Heart left ventricle (tissue), 16 donors: ENCODE results near the gene ACYP1. TPM values are rescaled to one million over a fixed set of nuclear protein-coding genes. Genes with fewer than 3 reads are reported as not detected.

Source experiments
- ATAC-seq, 4 donors: fragments of 200-7000 bp; cut with Tn5 transposase; one replicate each; pipeline ENCODE4 v1.9.1; 2020 to 2022; ENCODE audit warnings: moderate library complexity in 4 of 4, mild to moderate bottlenecking in 3 of 4, moderate number of reproducible peaks in 1 of 4
- DNase-seq, 5 donors: peaks; one replicate each; pipeline ENCODE4 v3.0.0-alpha.2; 2020
- H3K27ac ChIP-seq, 12 donors: fragments of 200-600 bp; sonication (generic) in 4 of 12; one replicate each; pipeline versions ENCODE4 v1.5.0 to v1.8.0; 2016 to 2022; ENCODE audit warnings: mild to moderate bottlenecking in 2 of 12
- H3K27me3 ChIP-seq, 9 donors: fragments of 200-600 bp; sonication (generic) in 2 of 9; one replicate each; pipeline versions ENCODE4 v1.5.1 to v1.8.0; 2016 to 2022; ENCODE audit warnings: mild to moderate bottlenecking in 3 of 9
- H3K36me3 ChIP-seq, 9 donors: fragments of 200-600 bp; sonication (generic) in 2 of 9; one replicate each; pipeline versions ENCODE4 v1.5.0 to v1.8.0; 2018 to 2022; ENCODE audit warnings: mild to moderate bottlenecking in 2 of 9
- H3K4me1 ChIP-seq, 12 donors: fragments of 200-600 bp; sonication (generic) in 4 of 12; one replicate each; pipeline versions ENCODE4 v1.5.0 to v1.8.0; 2016 to 2022; ENCODE audit warnings: mild to moderate bottlenecking in 3 of 12
- H3K4me3 ChIP-seq, 12 donors: fragments of 200-600 bp; sonication (generic) in 4 of 12; one replicate each; pipeline versions ENCODE4 v1.5.0 to v1.8.0; 2017 to 2022; ENCODE audit warnings: mild to moderate bottlenecking in 9 of 12, moderate library complexity in 4 of 12
- H3K9me3 ChIP-seq, 12 donors: fragments of 200-600 bp; sonication (generic) in 4 of 12; one replicate each; pipeline versions ENCODE4 v1.5.0 to v1.8.0; 2016 to 2022; ENCODE audit warnings: mild to moderate bottlenecking in 1 of 12
- CTCF ChIP-seq, 12 donors: fragments of 200-600 bp; sonication (generic) in 4 of 12; IDR thresholded peaks; one replicate each; pipeline versions ENCODE4 v1.5.0 to v1.8.0; 2018 to 2022; ENCODE audit warnings: antibody characterized with exemption in 12 of 12, mild to moderate bottlenecking in 5 of 12
- POLR2A ChIP-seq, 2 donors: fragments of 450-650 bp; IDR thresholded peaks; one replicate each; pipeline ENCODE4 v1.6.1; 2017; ENCODE audit warnings: antibody characterized with exemption in 2 of 2, mild to moderate bottlenecking in 2 of 2, moderate library complexity in 2 of 2
- WGBS, 4 donors: extraction: QIAGEN DNeasy Blood & Tissue Kit in 2 of 4; methylation state at CpG; one replicate each; pipeline versions ENCODE4 v1.1.5 to v1.1.7; 2013 to 2018; 5-methylcytosine and 5-hydroxymethylcytosine counted together
- intact Hi-C, 10 donors: fragments of 100-400 bp; cut with DNase I; formaldehyde crosslinking; loops; one replicate each; pipeline versions ENCODE4 v1.11.1 to v1.14.2; 2022
- polyA plus RNA-seq, 2 donors: library from polyadenylated mRNA; stranded (reverse); fragments of 200-250 nt; gene quantifications; one replicate each; pipeline ENCODE4 v1.2.3, GENCODE V29; 2013
- total RNA-seq, 9 donors: library from RNA; depleted of rRNA in 2 of 9; stranded (reverse); fragments of >200 nt in 2 of 9; fragmentation: NEBNext Ultra II Directional in 3 of 9; extraction: Animal tissue kit (Norgen Biotek cat#: 25700) in 3 of 9; gene quantifications; one replicate each; pipeline versions ENCODE4 v1.1.0 to v1.2.4, GENCODE V29; 2016 to 2023
- donor health status: ischemic (EF 13 %, LVEDD 7.1; RV severe dilation, severe dysfunction).
- donor health status: healthy with polysubstance abuse.
- donor health status: DM: no; HTN: yes; CAD: no.
- donor health status: DM: no; HTN: no; CAD: no.
- donor health status: ischemic (EF 25% LVEDD 6.9; RV normal size, moderate dysfunction).
- donor health status: ischemic (EF 25% LVEDD 5.7; RV mildly dilated, moderate dysfunction).
- donor health status: healthy.
- donor health status: DM: yes; HTN: yes; CAD: no.
- donor health status: ischemic (EF 35%, LVEDD 5.7; RV mildly dilated, moderate dysfunction).
- donor health status: nonischemic (EF 11% LVEDD 7.7; RV severe dilation, severe dysfunction).
- donor health status: DM: yes; HTN: yes; CAD: no.
- donor health status: PGD.
- donor health status: ischemic (EF 29% LVEDD 5.4; RV normal size, mild dysfunction).
- donor health status: nonischemic (EF 23%, LVEDD 6.1; RV moderate dilation, normal function).

ACYP1 gene
- total and polyA plus RNA-seq, 11 donors, result 6.7 to 20.0 (median 11.4) TPM

GRCh38 chr14:75060420-75060819 lies 3.4 kb downstream of the ACYP1 start:
- Histone ChIP-seq H3K36me3 (peaks cover 0 to 9% (median 0%) of the 10 kb centered on the region in 9 donors), H3K9me3 (peaks cover 0 to 5% (median 0%) of the 10 kb centered on the region in 12 donors), H3K4me1 (peaks cover 0 to 22% (median 14%) of the 10 kb centered on the region in 12 donors), H3K27ac (no peak overlapping the region), H3K4me3 (no peak overlapping the region), H3K27me3 (no peaks in the 10 kb centered on the region)
- 47 to 74% (median 60%) methylated on average over 2 of the region's 2 CpGs for WGBS, 4 donors
- no peak for TF ChIP-seq POLR2A (IDR thresholded peaks at IDR 0.05)
- TF ChIP-seq CTCF (IDR thresholded peaks at IDR 0.05), result no peak
- intact Hi-C loops, result loop anchor here in 1 of 10 donors (10.0 kb wide), 1 partner anchor 116 kb away; no protein-coding TSS in a partner anchor
- no peak for DNase-seq
- no peak for ATAC-seq

- TF ChIP-seq POLR2A (IDR thresholded peaks at IDR 0.05), result no peak
- TF ChIP-seq CTCF (IDR thresholded peaks at IDR 0.05), result no peak
- no peak for DNase-seq
- H3K27ac ChIP-seq, result no peak overlapping the region
- intact Hi-C loops, result loop anchor here in 1 of 10 donors (10.0 kb wide), 1 partner anchor 115 kb away; no protein-coding TSS in a partner anchor
- 81 to 91% (median 85%) methylated on average over 2 of the region's 2 CpGs for WGBS, 4 donors
- peaks cover 0 to 9% (median 0%) of the 10 kb centered on the region in 9 donors for H3K36me3 ChIP-seq
- H3K27me3 ChIP-seq, result no peaks in the 10 kb centered on the region
- H3K9me3 ChIP-seq, result peaks cover 0 to 5% (median 0%) of the 10 kb centered on the region in 12 donors
- no peak for ATAC-seq
- no peak overlapping the region for H3K4me3 ChIP-seq
- peaks cover 0 to 16% (median 13%) of the 10 kb centered on the region in 12 donors for H3K4me1 ChIP-seq
Measured at GRCh38 chr14:75059642-75060041, 4.2 kb downstream of the ACYP1 start.

DNA sequence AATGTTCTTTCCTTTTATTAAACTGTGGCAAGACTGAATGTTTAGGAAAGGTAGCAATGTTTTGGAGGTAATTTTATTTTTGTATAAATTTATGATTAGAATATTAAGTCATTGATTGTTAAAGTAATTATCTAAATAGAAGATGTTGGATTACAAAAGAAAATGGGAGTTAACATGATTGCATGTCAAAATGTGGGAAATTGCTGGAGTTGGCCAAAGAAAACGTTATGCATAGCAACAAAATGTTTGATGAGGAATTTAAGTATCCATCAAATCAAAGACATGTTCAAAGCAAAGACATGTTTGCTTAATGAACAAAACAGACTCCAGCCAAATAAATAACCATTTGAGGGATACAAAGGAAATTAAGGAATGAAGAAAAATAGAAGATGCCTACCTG lies 9.4 kb downstream of the ACYP1 start:
- Histone ChIP-seq H3K27me3 (no peaks in the 10 kb centered on the region), H3K27ac (no peak overlapping the region), H3K4me1 (peaks cover 0 to 20% (median 13%) of the 10 kb centered on the region in 12 donors), H3K36me3 (peaks cover 0 to 5% (median 0%) of the 10 kb centered on the region in 9 donors), H3K9me3 (no peaks in the 10 kb centered on the region), H3K4me3 (no peak overlapping the region)
- ATAC-seq, result no peak
- no peak for TF ChIP-seq POLR2A (IDR thresholded peaks at IDR 0.05)
- no peak for TF ChIP-seq CTCF (IDR thresholded peaks at IDR 0.05)
- WGBS, 4 donors, result 67 to 77% (median 69%) methylated on average over 1 of the region's 1 CpG
- intact Hi-C loops, result loop anchor here in 2 of 10 donors (5.0 kb wide), 2 partner anchors 33 to 42 kb away; no protein-coding TSS in a partner anchor
- DNase-seq, result no peak

DNA sequence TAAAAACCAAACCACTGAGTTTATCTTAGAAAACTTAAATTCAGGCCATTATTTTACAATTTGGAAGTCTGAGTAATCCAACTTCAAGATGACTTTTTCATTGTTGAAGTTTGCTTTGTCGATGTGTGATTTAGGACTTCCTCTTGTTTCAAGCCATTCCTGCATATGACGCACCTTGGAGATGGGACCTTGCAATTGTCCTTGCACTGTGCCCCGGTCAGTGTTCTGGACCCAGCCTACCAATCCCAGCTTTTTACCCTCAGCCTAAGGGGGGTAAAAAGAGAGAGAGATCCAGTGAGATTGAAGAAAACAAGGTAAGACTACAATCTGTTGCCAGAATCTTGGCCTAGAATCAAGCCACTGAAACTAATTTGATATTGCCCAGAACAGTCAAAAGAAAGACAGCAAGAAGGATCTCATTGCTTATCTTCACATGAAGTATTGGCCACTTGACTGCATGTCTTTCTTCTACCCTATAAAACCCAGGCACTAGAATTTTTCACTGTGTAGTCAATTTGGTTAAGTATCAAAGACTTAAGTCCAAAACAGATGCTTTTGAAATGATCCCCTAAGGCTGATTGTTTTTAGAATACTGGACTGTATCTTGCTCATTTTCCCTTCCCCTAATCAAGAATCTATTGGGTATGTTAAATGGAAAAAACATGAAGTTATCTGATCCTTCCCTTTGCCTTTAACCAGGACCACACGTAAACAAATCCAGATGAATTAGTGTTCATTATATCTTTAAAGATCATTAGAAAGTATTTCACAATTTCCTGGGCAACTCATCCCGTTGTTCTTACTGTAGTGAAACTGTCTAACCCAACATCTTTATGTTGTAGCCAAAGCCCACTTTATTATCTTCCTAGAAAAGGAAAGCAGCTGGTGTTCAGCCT lies 10.2 kb downstream of the ACYP1 start:
- WGBS, 4 donors, result 65 to 73% (median 68%) methylated on average over 5 of the region's 5 CpGs
- Histone ChIP-seq H3K27me3 (no peaks in the 10 kb centered on the region), H3K4me3 (no peak overlapping the region), H3K9me3 (no peaks in the 10 kb centered on the region), H3K36me3 (peaks cover 0 to 5% (median 0%) of the 10 kb centered on the region in 9 donors), H3K4me1 (peaks cover 0 to 27% (median 14%) of the 10 kb centered on the region in 12 donors), H3K27ac (no peak overlapping the region)
- TF ChIP-seq CTCF (IDR thresholded peaks at IDR 0.05) (no peak), POLR2A (IDR thresholded peaks at IDR 0.05) (no peak)
- ATAC-seq (no peak), DNase-seq (no peak)
- intact Hi-C loops, result loop anchor here in 2 of 10 donors (5.0 kb wide), 2 partner anchors 34 to 41 kb away; no protein-coding TSS in a partner anchor
